H1 (cell line): ENCODE results near the gene ELAPOR1. TPM values are rescaled to one million over a fixed set of nuclear protein-coding genes. Genes with fewer than 3 reads are reported as not detected.
A peak's percentile ranks its signal among the peaks of the same experiment; 100 is the strongest.

Experiments
- BRCA1 ChIP-seq: IDR thresholded peaks from 2 replicates; pipeline ENCODE4 v1.6.1; 2012; ENCODE audit warnings: low read depth, low read length, improper control_type of control experiment
- E2F6 ChIP-seq: IDR thresholded peaks from 2 replicates; pipeline ENCODE4 v1.6.1; 2012; ENCODE audit warnings: inconsistent platforms
- JUN ChIP-seq: IDR thresholded peaks from 2 replicates; pipeline ENCODE4 v1.6.1; 2011; ENCODE audit warnings: low read depth, mild to moderate bottlenecking, improper control_type of control experiment, low read length
- MAX ChIP-seq: IDR thresholded peaks from 2 replicates; pipeline ENCODE4 v1.6.1; 2012; ENCODE audit warnings: inconsistent platforms
- RBBP5 ChIP-seq: IDR thresholded peaks from 2 replicates; pipeline ENCODE4 v1.7.1; 2012; ENCODE audit warnings: low read depth, mild to moderate bottlenecking, inconsistent platforms, low read length, moderate library complexity, borderline replicate concordance
- RNF2 ChIP-seq: fragments of 200-900, 300-1000 bp; sonication (generic); IDR thresholded peaks from 2 replicates; pipeline ENCODE4 v1.7.1; 2016; ENCODE audit warnings: borderline replicate concordance, low read depth, mild to moderate bottlenecking, antibody characterized with exemption, low read length; ENCODE audit not compliant: poor library complexity, severe bottlenecking; ENCODE audit errors: missing control alignments
- SUZ12 ChIP-seq: fragments of 200-600 bp; sonication (generic); IDR thresholded peaks from 2 replicates; pipeline ENCODE4 v1.6.1; 2012; ENCODE audit warnings: mild to moderate bottlenecking, inconsistent platforms, low read length, moderate library complexity, mixed read lengths
- polyA plus RNA-seq, 7 experiments: library from polyadenylated mRNA; depleted of rRNA in 3 of 7; stranded (reverse) in 5 of 7; unstranded in 2 of 7; fragments of >200 nt in 5 of 7; fragments of 200-250 nt in 2 of 7; gene quantifications; 1 replicate in 5 of 7; 2 replicates in 1 of 7; 4 replicates in 1 of 7; pipeline versions ENCODE4 v1.2.1 to v1.2.3, GENCODE V29; 2011 to 2013; ENCODE audit warnings: missing spikeins in 2 of 7, mixed read lengths in 2 of 7
- total RNA-seq: library from RNA; stranded (reverse); fragmentation: NEBNext Ultra II Directional; extraction: Animal tissue kit (Norgen Biotek cat#: 25700); gene quantifications from 2 replicates; pipeline ENCODE4 v1.2.1, GENCODE V29; 2021
- TF ChIP-seq, protein P1 (sequence below): fragments of 300-600 bp; sonication (generic); IDR thresholded peaks from 2 replicates; pipeline ENCODE4 v1.7.1; 2012; ENCODE audit warnings: low read length, moderate library complexity, mild to moderate bottlenecking, inconsistent platforms; ENCODE audit not compliant: insufficient replicate concordance

Gene ELAPOR1
- total and polyA plus RNA-seq, 2 of the 8 experiments (the other 6 are each of a cell fraction or from before 2014, with no cell fraction given), result 1.2 to 2.5 TPM

- TF ChIP-seq RNF2 (no peak), SUZ12 (peak; percentile 77), MAX (peak; percentile 60; the same call in 1 of the 2 replicates), BRCA1 (no peak), JUN (no peak), E2F6 (peak; percentile 86), RBBP5 (0 out of 2 replicates have a peak, but pooled peaks have one; percentile 60)
- TF ChIP-seq, protein P1, sequence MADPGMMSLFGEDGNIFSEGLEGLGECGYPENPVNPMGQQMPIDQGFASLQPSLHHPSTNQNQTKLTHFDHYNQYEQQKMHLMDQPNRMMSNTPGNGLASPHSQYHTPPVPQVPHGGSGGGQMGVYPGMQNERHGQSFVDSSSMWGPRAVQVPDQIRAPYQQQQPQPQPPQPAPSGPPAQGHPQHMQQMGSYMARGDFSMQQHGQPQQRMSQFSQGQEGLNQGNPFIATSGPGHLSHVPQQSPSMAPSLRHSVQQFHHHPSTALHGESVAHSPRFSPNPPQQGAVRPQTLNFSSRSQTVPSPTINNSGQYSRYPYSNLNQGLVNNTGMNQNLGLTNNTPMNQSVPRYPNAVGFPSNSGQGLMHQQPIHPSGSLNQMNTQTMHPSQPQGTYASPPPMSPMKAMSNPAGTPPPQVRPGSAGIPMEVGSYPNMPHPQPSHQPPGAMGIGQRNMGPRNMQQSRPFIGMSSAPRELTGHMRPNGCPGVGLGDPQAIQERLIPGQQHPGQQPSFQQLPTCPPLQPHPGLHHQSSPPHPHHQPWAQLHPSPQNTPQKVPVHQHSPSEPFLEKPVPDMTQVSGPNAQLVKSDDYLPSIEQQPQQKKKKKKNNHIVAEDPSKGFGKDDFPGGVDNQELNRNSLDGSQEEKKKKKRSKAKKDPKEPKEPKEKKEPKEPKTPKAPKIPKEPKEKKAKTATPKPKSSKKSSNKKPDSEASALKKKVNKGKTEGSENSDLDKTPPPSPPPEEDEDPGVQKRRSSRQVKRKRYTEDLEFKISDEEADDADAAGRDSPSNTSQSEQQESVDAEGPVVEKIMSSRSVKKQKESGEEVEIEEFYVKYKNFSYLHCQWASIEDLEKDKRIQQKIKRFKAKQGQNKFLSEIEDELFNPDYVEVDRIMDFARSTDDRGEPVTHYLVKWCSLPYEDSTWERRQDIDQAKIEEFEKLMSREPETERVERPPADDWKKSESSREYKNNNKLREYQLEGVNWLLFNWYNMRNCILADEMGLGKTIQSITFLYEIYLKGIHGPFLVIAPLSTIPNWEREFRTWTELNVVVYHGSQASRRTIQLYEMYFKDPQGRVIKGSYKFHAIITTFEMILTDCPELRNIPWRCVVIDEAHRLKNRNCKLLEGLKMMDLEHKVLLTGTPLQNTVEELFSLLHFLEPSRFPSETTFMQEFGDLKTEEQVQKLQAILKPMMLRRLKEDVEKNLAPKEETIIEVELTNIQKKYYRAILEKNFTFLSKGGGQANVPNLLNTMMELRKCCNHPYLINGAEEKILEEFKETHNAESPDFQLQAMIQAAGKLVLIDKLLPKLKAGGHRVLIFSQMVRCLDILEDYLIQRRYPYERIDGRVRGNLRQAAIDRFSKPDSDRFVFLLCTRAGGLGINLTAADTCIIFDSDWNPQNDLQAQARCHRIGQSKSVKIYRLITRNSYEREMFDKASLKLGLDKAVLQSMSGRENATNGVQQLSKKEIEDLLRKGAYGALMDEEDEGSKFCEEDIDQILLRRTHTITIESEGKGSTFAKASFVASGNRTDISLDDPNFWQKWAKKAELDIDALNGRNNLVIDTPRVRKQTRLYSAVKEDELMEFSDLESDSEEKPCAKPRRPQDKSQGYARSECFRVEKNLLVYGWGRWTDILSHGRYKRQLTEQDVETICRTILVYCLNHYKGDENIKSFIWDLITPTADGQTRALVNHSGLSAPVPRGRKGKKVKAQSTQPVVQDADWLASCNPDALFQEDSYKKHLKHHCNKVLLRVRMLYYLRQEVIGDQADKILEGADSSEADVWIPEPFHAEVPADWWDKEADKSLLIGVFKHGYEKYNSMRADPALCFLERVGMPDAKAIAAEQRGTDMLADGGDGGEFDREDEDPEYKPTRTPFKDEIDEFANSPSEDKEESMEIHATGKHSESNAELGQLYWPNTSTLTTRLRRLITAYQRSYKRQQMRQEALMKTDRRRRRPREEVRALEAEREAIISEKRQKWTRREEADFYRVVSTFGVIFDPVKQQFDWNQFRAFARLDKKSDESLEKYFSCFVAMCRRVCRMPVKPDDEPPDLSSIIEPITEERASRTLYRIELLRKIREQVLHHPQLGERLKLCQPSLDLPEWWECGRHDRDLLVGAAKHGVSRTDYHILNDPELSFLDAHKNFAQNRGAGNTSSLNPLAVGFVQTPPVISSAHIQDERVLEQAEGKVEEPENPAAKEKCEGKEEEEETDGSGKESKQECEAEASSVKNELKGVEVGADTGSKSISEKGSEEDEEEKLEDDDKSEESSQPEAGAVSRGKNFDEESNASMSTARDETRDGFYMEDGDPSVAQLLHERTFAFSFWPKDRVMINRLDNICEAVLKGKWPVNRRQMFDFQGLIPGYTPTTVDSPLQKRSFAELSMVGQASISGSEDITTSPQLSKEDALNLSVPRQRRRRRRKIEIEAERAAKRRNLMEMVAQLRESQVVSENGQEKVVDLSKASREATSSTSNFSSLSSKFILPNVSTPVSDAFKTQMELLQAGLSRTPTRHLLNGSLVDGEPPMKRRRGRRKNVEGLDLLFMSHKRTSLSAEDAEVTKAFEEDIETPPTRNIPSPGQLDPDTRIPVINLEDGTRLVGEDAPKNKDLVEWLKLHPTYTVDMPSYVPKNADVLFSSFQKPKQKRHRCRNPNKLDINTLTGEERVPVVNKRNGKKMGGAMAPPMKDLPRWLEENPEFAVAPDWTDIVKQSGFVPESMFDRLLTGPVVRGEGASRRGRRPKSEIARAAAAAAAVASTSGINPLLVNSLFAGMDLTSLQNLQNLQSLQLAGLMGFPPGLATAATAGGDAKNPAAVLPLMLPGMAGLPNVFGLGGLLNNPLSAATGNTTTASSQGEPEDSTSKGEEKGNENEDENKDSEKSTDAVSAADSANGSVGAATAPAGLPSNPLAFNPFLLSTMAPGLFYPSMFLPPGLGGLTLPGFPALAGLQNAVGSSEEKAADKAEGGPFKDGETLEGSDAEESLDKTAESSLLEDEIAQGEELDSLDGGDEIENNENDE, result no peak
Measured at GRCh38 chr1:109113590-109114341, at the start of gene ELAPOR1 (continued).
